Glutamatergic neuron (in vitro differentiated cells): Measurements from ENCODE around the gene SLC35D3. TPM values are rescaled to one million over a fixed set of nuclear protein-coding genes. Genes with fewer than 3 reads are reported as not detected.
"Not testable (repeated sequence)": the region's sequence is repeated elsewhere in the genome, so short reads cannot be mapped to it uniquely, and the experiment has no call there.

ENCODE experiments used
- DNase-seq: peaks from one replicate; pipeline ENCODE4 v3.0.0; 2022
- H3K27ac Mint-ChIP-seq: one replicate; pipeline ENCODE4 v1.8.0; 2020; ENCODE audit warnings: mild to moderate bottlenecking, mixed read lengths, inconsistent platforms; ENCODE audit not compliant: unreplicated experiment
- H3K27me3 Mint-ChIP-seq: one replicate; pipeline ENCODE4 v1.8.0; 2020; ENCODE audit warnings: mild to moderate bottlenecking, moderate library complexity, mixed read lengths, inconsistent platforms; ENCODE audit not compliant: unreplicated experiment
- H3K36me3 Mint-ChIP-seq: one replicate; pipeline ENCODE4 v1.8.0; 2020; ENCODE audit warnings: mild to moderate bottlenecking, mixed read lengths, inconsistent platforms; ENCODE audit not compliant: unreplicated experiment
- H3K4me1 Mint-ChIP-seq: one replicate; pipeline ENCODE4 v1.8.0; 2020; ENCODE audit warnings: mild to moderate bottlenecking, low read depth, mixed read lengths, inconsistent platforms; ENCODE audit not compliant: unreplicated experiment
- H3K4me3 Mint-ChIP-seq: one replicate; pipeline ENCODE4 v1.8.0; 2020; ENCODE audit warnings: mild to moderate bottlenecking, mixed read lengths, inconsistent platforms; ENCODE audit not compliant: unreplicated experiment
- H3K9me3 Mint-ChIP-seq: one replicate; pipeline ENCODE4 v1.8.0; 2020; ENCODE audit warnings: mild to moderate bottlenecking, moderate library complexity, mixed read lengths, inconsistent platforms; ENCODE audit not compliant: unreplicated experiment
- total RNA-seq: library from RNA; stranded (reverse); fragmentation: NEBNext Ultra II Directional; extraction: Animal tissue kit (Norgen Biotek cat#: 25700); gene quantifications from one replicate; pipeline ENCODE4 v1.2.1, GENCODE V29; 2021; ENCODE audit not compliant: unreplicated experiment
- TF ChIP-seq, protein P1 (sequence below): fragments of 200-600 bp; sonication (generic); IDR thresholded peaks from one replicate; pipeline ENCODE4 v1.5.0; 2021; ENCODE audit not compliant: partially characterized antibody, unreplicated experiment

SLC35D3 gene
- total RNA-seq, 1 donor from 2014 or later: not detected

- Mint-ChIP-seq H3K4me3 (no peak overlapping the region), H3K9me3 (no peaks in the 10 kb centered on the region), H3K27me3 (no peaks in the 10 kb centered on the region), H3K27ac (no peak overlapping the region), H3K36me3 (peaks cover 5% of the 10 kb centered on the region), H3K4me1 (peaks cover 6% of the 10 kb centered on the region)
- no peak for DNase-seq
- TF ChIP-seq, protein P1, sequence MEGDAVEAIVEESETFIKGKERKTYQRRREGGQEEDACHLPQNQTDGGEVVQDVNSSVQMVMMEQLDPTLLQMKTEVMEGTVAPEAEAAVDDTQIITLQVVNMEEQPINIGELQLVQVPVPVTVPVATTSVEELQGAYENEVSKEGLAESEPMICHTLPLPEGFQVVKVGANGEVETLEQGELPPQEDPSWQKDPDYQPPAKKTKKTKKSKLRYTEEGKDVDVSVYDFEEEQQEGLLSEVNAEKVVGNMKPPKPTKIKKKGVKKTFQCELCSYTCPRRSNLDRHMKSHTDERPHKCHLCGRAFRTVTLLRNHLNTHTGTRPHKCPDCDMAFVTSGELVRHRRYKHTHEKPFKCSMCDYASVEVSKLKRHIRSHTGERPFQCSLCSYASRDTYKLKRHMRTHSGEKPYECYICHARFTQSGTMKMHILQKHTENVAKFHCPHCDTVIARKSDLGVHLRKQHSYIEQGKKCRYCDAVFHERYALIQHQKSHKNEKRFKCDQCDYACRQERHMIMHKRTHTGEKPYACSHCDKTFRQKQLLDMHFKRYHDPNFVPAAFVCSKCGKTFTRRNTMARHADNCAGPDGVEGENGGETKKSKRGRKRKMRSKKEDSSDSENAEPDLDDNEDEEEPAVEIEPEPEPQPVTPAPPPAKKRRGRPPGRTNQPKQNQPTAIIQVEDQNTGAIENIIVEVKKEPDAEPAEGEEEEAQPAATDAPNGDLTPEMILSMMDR: no peak
Observed at GRCh38 chr6:136895901-136896300, 26.2 kb upstream of the SLC35D3 start.

DNA sequence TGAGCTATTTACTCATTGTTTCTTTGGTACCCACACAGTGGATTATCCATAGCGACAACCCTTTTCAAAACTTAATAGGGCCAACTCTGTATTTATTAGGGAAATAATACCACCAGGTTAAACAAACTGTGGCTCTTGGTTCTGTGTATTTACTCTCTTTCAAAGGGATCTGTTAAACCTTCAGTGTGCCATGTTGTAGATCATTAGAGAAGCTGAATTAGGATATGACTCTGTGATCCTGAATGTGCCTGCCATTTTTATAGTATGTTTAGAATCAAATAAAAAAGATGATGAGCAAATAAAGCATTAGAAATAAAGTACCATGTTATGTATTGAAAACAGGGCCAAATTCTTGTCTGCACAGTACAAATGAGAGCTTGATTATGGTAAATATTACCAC lies 25.0 kb upstream of the SLC35D3 start:
- TF ChIP-seq, protein P1: no peak
- Mint-ChIP-seq H3K9me3 (no peaks in the 10 kb centered on the region), H3K27me3 (no peaks in the 10 kb centered on the region), H3K27ac (no peak overlapping the region), H3K4me3 (no peak overlapping the region), H3K4me1 (peaks cover 6% of the 10 kb centered on the region), H3K36me3 (peaks cover 11% of the 10 kb centered on the region)
- no peak for DNase-seq

DNA sequence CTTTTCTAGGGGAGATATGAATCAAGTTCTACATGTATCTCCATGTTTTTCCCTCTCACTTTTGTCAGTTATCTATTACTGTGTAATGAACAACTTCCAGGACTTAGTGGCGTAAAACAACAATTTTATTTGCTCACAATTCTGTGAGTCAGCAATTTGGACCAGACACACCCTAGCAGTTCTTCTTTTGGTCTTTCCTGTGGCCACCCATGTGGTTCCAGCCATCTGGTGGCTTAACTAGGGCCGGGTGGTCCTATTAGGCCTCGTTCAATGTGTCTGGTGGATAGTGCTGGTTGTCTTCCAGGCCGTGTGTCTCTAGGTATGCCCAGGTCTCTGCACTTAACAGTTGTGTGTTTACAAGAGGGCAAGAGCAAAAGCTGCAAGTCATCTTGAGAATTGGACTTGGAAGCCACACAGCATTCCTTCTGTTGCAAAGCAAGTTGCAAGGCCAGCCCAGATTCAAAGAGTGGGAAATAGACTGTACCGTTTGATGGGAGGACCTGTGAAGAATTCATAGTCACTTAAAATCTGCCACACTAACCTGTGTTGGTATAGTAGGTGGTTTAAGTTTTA lies 20.8 kb upstream of the SLC35D3 start:
- H3K4me1 Mint-ChIP-seq: peaks cover 3% of the 10 kb centered on the region
- H3K36me3 Mint-ChIP-seq: peaks cover 11% of the 10 kb centered on the region
- no peak overlapping the region for H3K27ac Mint-ChIP-seq

DNA sequence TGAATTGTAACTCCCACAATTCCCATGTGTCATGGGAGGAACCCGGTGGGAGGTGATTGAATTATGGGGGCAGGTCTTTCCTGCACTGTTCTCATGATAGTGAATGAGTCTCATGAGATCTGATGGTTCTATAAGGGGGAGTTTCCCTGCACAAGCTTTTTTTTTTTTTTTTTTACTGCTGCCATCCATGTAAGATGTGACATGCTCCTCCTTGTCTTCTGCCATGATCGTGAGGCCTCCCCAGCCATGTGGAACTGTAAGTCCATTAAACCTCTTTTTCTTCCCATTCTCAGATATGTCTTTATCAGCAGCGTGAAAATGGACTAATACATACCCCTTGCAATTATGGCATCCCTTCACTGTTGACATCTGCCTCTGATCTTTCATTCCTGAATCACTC lies 17.6 kb upstream of the SLC35D3 start:
- not testable (repeated sequence) for H3K27ac Mint-ChIP-seq, H3K9me3 Mint-ChIP-seq

More for the DNA sequence above, 20.8 kb upstream of the SLC35D3 start:
- Mint-ChIP-seq H3K27me3 (no peaks in the 10 kb centered on the region), H3K4me3 (no peak overlapping the region), H3K9me3 (no peaks in the 10 kb centered on the region)
- TF ChIP-seq, protein P1: no peak
- DNase-seq: no peak

DNA sequence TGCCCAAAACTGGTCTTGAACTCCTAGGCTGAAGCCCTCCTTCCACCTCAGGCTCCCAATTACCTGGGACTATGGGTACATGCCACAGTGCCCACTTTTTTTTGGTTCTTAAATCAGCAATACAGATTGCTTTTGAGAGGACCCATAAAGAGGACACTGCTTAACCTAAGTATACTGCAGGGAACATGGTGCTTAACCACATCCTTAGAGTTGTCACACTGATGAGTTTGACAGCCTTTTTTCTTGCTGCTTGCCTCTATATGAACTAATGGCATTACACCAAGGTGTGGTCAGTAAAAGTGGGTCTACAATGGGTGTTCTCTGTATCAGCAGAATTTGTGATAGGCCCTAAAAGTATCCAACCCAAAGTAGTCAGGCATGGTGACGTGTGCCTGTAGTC lies 7.2 kb upstream of the SLC35D3 start:
- H3K36me3 Mint-ChIP-seq: no peaks in the 10 kb centered on the region
- H3K27ac Mint-ChIP-seq: no peak overlapping the region
- no peaks in the 10 kb centered on the region for H3K27me3 Mint-ChIP-seq
- no peak for DNase-seq
- TF ChIP-seq, protein P1: no peak
- no peaks in the 10 kb centered on the region for H3K4me1 Mint-ChIP-seq
- H3K9me3 Mint-ChIP-seq: peaks cover 1% of the 10 kb centered on the region
- no peak overlapping the region for H3K4me3 Mint-ChIP-seq

More for the DNA sequence above, 17.6 kb upstream of the SLC35D3 start:
- not testable (repeated sequence) for DNase-seq, H3K27me3 Mint-ChIP-seq, H3K4me3 Mint-ChIP-seq, H3K4me1 Mint-ChIP-seq
- H3K36me3 Mint-ChIP-seq: peaks cover 11% of the 10 kb centered on the region
